Keratinocyte (primary cell): ENCODE results near the gene CEACAM5. TPM values are rescaled to one million over a fixed set of nuclear protein-coding genes. Genes with fewer than 3 reads are reported as not detected.

Experiments used
- DNase-seq: peaks from one replicate; pipeline ENCODE4 v3.0.0-alpha.2; 2011; ENCODE audit warnings: low read depth, missing footprints, low spot score
- FAIRE-seq: peaks from 2 replicates; lab custom pipeline; 2011; peaks lifted over from hg19 to GRCh38; lab: Jason Lieb, UNC
- H2AFZ ChIP-seq: 2 replicates; pipeline ENCODE4 v1.6.0; 2012; ENCODE audit warnings: low read length, control low read depth, inconsistent platforms; ENCODE audit not compliant: control insufficient read depth
- H3K27ac ChIP-seq: 2 replicates; pipeline ENCODE4 v1.5.1; 2011; ENCODE audit warnings: low read length; ENCODE audit not compliant: control insufficient read depth, insufficient read depth
- H3K27me3 ChIP-seq: 3 replicates; pipeline ENCODE4 v1.6.0; 2011; ENCODE audit warnings: low read length; ENCODE audit not compliant: control insufficient read depth, insufficient read depth; ENCODE audit errors: extremely low read depth
- H3K36me3 ChIP-seq, 2 experiments: 2 replicates in 1 of 2; 3 replicates in 1 of 2; pipeline ENCODE4 v1.5.1; 2011; ENCODE audit warnings: low read length in 2 of 2, mild to moderate bottlenecking in 1 of 2; ENCODE audit not compliant: control insufficient read depth in 2 of 2, insufficient read depth in 2 of 2; ENCODE audit errors: extremely low read depth in 1 of 2
- H3K4me1 ChIP-seq: 3 replicates; pipeline ENCODE4 v1.5.1; 2011; ENCODE audit warnings: low read length; ENCODE audit not compliant: control insufficient read depth, insufficient read depth; ENCODE audit errors: extremely low read depth
- H3K4me2 ChIP-seq: 3 replicates; pipeline ENCODE4 v1.6.0; 2011; ENCODE audit warnings: low read depth, low read length; ENCODE audit not compliant: control insufficient read depth, insufficient read depth; ENCODE audit errors: extremely low read depth
- H3K4me3 ChIP-seq, 3 experiments: fragments of 200-600 bp in 1 of 3; sonication (generic) in 1 of 3; 2 replicates in 2 of 3; 3 replicates in 1 of 3; pipeline ENCODE4 v1.5.1; 2011 to 2016; ENCODE audit warnings: low read length in 3 of 3, mild to moderate bottlenecking in 3 of 3, control low read depth in 2 of 3, inconsistent platforms in 1 of 3, low read depth in 1 of 3, mixed read lengths in 1 of 3, mixed run types in 1 of 3, moderate library complexity in 1 of 3; ENCODE audit not compliant: control insufficient read depth in 2 of 3, insufficient read depth in 2 of 3; ENCODE audit errors: extremely low read depth in 1 of 3
- H3K79me2 ChIP-seq: 2 replicates; pipeline ENCODE4 v1.6.0; 2012; ENCODE audit warnings: low read length; ENCODE audit not compliant: control insufficient read depth, insufficient read depth
- H3K9ac ChIP-seq: 3 replicates; pipeline ENCODE4 v1.6.0; 2011; ENCODE audit warnings: low read length; ENCODE audit not compliant: control insufficient read depth, insufficient read depth; ENCODE audit errors: extremely low read depth
- H3K9me1 ChIP-seq: 3 replicates; pipeline ENCODE4 v1.6.0; 2011; ENCODE audit warnings: low read length; ENCODE audit not compliant: control insufficient read depth, insufficient read depth; ENCODE audit errors: extremely low read depth
- H3K9me3 ChIP-seq: 2 replicates; pipeline ENCODE4 v1.5.1; 2012; ENCODE audit warnings: low read depth, low read length; ENCODE audit not compliant: control insufficient read depth
- H4K20me1 ChIP-seq: 3 replicates; pipeline ENCODE4 v1.6.0; 2011; ENCODE audit warnings: low read length; ENCODE audit not compliant: control insufficient read depth, insufficient read depth; ENCODE audit errors: extremely low read depth
- EZH2 ChIP-seq: IDR thresholded peaks from one replicate; pipeline ENCODE4 v1.6.1; 2012; ENCODE audit warnings: inconsistent platforms, mild to moderate bottlenecking, low read length, moderate library complexity
- dilution Hi-C: fragments of 300-500 bp; cut with MboI; formaldehyde crosslinking; loops from one replicate; pipeline ENCODE4 v1.7.0; 2020; ENCODE audit warnings: low sequenced_read_pairs; ENCODE audit not compliant: extremely low pct_ligation_motif_present
- polyA plus RNA-seq, 5 experiments: library from polyadenylated mRNA; depleted of rRNA in 3 of 5; stranded (reverse) in 3 of 5; stranded (forward) in 1 of 5; unstranded in 1 of 5; fragments of >200 nt; gene quantifications; 1 replicate in 1 of 5; 2 replicates in 3 of 5; 3 replicates in 1 of 5; pipeline versions ENCODE4 v1.2.1 to v1.2.3, GENCODE V29; 2011 to 2012; ENCODE audit warnings: missing spikeins in 2 of 5, low read depth in 1 of 5, low replicate concordance in 1 of 5
- TF ChIP-seq, protein P1 (sequence below), 3 experiments: IDR thresholded peaks in 1 of 3; conservative IDR thresholded peaks in 1 of 3; optimal IDR thresholded peaks in 1 of 3; 2 replicates in 2 of 3; 3 replicates in 1 of 3; pipeline versions ENCODE3 to v1.5.1; 2011; ENCODE audit warnings: low read length in 3 of 3, mild to moderate bottlenecking in 3 of 3, moderate library complexity in 2 of 3, control low read depth in 1 of 3, inconsistent platforms in 1 of 3; ENCODE audit not compliant: insufficient read depth in 2 of 3; ENCODE audit errors: extremely low read depth in 1 of 3

Gene CEACAM5
- polyA plus RNA-seq, 1 donor (not counting 4 experiments of a cell fraction or from before 2014, with no cell fraction given) = not detected

DNA sequence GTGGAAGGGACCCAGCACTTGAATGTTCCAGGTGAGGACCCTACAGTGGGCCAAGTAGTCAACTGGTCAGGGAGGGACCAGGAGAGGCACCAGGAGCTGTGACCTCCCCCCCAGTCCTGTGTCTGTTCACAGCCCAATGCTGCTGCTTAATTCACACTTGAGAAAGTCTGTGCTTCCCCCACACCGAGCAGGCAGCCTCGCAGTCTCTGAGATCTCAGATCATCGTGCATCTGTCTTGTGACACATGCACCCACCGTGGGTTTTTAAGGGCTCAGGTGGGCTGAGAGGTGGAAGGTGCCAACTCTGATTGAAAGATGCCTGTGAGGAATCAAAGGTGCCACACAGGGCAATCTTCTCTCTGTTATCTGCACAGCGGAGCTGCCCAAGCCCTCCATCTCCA, 6.2 kb downstream of the CEACAM5 start:
- no peaks in the 10 kb centered on the region for H3K9me3 ChIP-seq
- H3K27me3 ChIP-seq = no peaks in the 10 kb centered on the region
- H3K79me2 ChIP-seq = no peaks in the 10 kb centered on the region
- no peaks in the 10 kb centered on the region for H3K9me1 ChIP-seq
- no peak overlapping the region for H3K4me2 ChIP-seq
- no peak overlapping the region for H2AFZ ChIP-seq
- dilution Hi-C loops = no loop called here
- DNase-seq = no peak
- no peak for FAIRE-seq
- no peaks in the 10 kb centered on the region for H3K36me3 ChIP-seq
- H3K4me3 ChIP-seq = no peak overlapping the region
- H4K20me1 ChIP-seq = no peaks in the 10 kb centered on the region
- no peak overlapping the region for H3K27ac ChIP-seq
- no peak for TF ChIP-seq EZH2
- TF ChIP-seq, protein P1, sequence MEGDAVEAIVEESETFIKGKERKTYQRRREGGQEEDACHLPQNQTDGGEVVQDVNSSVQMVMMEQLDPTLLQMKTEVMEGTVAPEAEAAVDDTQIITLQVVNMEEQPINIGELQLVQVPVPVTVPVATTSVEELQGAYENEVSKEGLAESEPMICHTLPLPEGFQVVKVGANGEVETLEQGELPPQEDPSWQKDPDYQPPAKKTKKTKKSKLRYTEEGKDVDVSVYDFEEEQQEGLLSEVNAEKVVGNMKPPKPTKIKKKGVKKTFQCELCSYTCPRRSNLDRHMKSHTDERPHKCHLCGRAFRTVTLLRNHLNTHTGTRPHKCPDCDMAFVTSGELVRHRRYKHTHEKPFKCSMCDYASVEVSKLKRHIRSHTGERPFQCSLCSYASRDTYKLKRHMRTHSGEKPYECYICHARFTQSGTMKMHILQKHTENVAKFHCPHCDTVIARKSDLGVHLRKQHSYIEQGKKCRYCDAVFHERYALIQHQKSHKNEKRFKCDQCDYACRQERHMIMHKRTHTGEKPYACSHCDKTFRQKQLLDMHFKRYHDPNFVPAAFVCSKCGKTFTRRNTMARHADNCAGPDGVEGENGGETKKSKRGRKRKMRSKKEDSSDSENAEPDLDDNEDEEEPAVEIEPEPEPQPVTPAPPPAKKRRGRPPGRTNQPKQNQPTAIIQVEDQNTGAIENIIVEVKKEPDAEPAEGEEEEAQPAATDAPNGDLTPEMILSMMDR (optimal IDR thresholded peaks at IDR 0.05 in 1 of 3, IDR thresholded peaks at IDR 0.05 in 1 of 3, conservative IDR thresholded peaks at IDR 0.05 in 1 of 3; ENCODE audit: extremely low read depth in 1 of 3, insufficient read depth in 2 of 3, low read length in 3 of 3) = no peak
- H3K9ac ChIP-seq = no peak overlapping the region
- no peaks in the 10 kb centered on the region for H3K4me1 ChIP-seq

DNA sequence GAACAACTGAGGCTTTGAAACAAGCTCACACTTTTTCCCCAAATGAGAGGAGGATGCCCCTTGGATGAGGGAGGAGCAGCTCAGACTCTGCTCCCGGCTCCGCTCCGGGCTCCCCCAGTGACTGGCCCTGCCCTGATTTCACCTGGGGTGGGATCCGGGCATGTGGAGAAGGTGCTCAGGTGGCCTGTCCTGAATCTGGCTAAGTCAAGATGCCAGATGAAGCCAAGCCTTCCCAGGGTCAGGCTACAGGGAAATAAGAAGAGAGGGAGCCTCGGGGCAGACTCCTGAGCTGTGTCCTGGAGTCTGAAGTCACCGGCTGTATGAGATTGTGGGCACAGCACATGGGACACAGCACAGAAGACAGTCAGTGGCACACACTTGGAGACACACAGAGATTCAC, 10.3 kb downstream of the CEACAM5 start:
- no peak for TF ChIP-seq EZH2
- TF ChIP-seq, protein P1 (optimal IDR thresholded peaks at IDR 0.05 in 1 of 3, IDR thresholded peaks at IDR 0.05 in 1 of 3, conservative IDR thresholded peaks at IDR 0.05 in 1 of 3; ENCODE audit: extremely low read depth in 1 of 3, insufficient read depth in 2 of 3, low read length in 3 of 3) = no peak
- Histone ChIP-seq H2AFZ (no peak overlapping the region), H3K9ac (no peak overlapping the region), H3K36me3 (no peaks in the 10 kb centered on the region), H3K27me3 (peaks cover 4% of the 10 kb centered on the region), H3K9me3 (no peaks in the 10 kb centered on the region), H3K4me3 (no peak overlapping the region), H3K79me2 (no peaks in the 10 kb centered on the region), H3K27ac (no peak overlapping the region), H3K9me1 (no peaks in the 10 kb centered on the region), H3K4me1 (no peaks in the 10 kb centered on the region), H3K4me2 (no peak overlapping the region), H4K20me1 (no peaks in the 10 kb centered on the region)
- DNase-seq (no peak), FAIRE-seq (no peak)
- dilution Hi-C loops = no loop called here
